ENCODE measurements around the gene ALG9. TPM values are rescaled to one million over a fixed set of nuclear protein-coding genes. Genes with fewer than 3 reads are reported as not detected.
A peak's percentile ranks its signal among the peaks of the same experiment; 100 is the strongest.

ALG9 gene
- total RNA-seq, 4 donors from 2014 or later = 23.6 to 60.2 (median 49.4) TPM

GRCh38 chr11:111836721-111837120, 34.7 kb downstream of the ALG9 start:
- Histone ChIP-seq H3K4me3 (no peak overlapping the region), H3K9me3 (no peaks in the 10 kb centered on the region), H3K27ac (no peak overlapping the region), H3K36me3 (no peaks in the 10 kb centered on the region), H3K27me3 (no peaks in the 10 kb centered on the region), H3K4me1 (peaks cover 0 to 3% of the 10 kb centered on the region in 2 donors)
- TF ChIP-seq, protein P1, sequence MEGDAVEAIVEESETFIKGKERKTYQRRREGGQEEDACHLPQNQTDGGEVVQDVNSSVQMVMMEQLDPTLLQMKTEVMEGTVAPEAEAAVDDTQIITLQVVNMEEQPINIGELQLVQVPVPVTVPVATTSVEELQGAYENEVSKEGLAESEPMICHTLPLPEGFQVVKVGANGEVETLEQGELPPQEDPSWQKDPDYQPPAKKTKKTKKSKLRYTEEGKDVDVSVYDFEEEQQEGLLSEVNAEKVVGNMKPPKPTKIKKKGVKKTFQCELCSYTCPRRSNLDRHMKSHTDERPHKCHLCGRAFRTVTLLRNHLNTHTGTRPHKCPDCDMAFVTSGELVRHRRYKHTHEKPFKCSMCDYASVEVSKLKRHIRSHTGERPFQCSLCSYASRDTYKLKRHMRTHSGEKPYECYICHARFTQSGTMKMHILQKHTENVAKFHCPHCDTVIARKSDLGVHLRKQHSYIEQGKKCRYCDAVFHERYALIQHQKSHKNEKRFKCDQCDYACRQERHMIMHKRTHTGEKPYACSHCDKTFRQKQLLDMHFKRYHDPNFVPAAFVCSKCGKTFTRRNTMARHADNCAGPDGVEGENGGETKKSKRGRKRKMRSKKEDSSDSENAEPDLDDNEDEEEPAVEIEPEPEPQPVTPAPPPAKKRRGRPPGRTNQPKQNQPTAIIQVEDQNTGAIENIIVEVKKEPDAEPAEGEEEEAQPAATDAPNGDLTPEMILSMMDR (IDR thresholded peaks at IDR 0.05) = no peak
- TF ChIP-seq POLR2A (IDR thresholded peaks at IDR 0.05) = no peak
- no peak for DNase-seq
- intact Hi-C loops (cut with DNase I; ENCODE audit: low total_unique reads) = loop anchor here (10.0 kb wide), 2 partner anchors 62 to 262 kb away; no protein-coding TSS in a partner anchor

GRCh38 chr11:111836162-111836561, 35.2 kb downstream of the ALG9 start:
- H3K27ac ChIP-seq = no peak overlapping the region
- no peak overlapping the region for H3K4me3 ChIP-seq
- no peaks in the 10 kb centered on the region for H3K36me3 ChIP-seq
- no peaks in the 10 kb centered on the region for H3K9me3 ChIP-seq
- TF ChIP-seq POLR2A (IDR thresholded peaks at IDR 0.05) = no peak
- TF ChIP-seq, protein P1 (IDR thresholded peaks at IDR 0.05) = no peak
- no peaks in the 10 kb centered on the region for H3K27me3 ChIP-seq
- DNase-seq = no peak
- peaks cover 0 to 3% of the 10 kb centered on the region in 2 donors for H3K4me1 ChIP-seq
- intact Hi-C loops (cut with DNase I; ENCODE audit: low total_unique reads) = loop anchor here (10.0 kb wide), 2 partner anchors 61 to 261 kb away; no protein-coding TSS in a partner anchor

DNA sequence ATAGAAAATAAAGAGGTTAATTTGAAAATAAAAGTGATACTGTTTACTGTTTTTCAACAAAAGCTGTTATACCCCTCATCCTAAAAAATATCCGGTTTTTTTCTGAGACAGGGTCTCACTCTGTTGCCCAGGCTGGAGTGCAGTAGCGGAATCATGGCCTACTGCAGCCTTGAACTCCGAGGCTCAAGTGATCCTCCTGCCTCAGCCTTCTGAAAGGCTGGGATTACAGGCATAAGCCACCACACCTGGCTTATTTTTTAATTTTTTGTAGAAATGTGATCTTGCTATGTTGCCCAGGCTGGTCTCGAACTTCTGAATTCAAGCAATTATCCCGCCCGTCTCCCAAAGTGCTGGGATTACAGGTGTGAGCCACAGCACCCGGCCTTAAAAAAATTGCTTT, 35.7 kb downstream of the ALG9 start:
- no peak overlapping the region for H3K4me3 ChIP-seq
- H3K9me3 ChIP-seq = no peaks in the 10 kb centered on the region
- no peaks in the 10 kb centered on the region for H3K36me3 ChIP-seq
- H3K4me1 ChIP-seq = peaks cover 0 to 3% of the 10 kb centered on the region in 2 donors
- DNase-seq = no peak
- intact Hi-C loops (cut with DNase I; ENCODE audit: low total_unique reads) = loop anchor here (10.0 kb wide), 2 partner anchors 61 to 261 kb away; no protein-coding TSS in a partner anchor
- TF ChIP-seq POLR2A (IDR thresholded peaks at IDR 0.05) = no peak
- TF ChIP-seq, protein P1 (IDR thresholded peaks at IDR 0.05) = no peak
- H3K27ac ChIP-seq = no peak overlapping the region
- no peaks in the 10 kb centered on the region for H3K27me3 ChIP-seq

DNA sequence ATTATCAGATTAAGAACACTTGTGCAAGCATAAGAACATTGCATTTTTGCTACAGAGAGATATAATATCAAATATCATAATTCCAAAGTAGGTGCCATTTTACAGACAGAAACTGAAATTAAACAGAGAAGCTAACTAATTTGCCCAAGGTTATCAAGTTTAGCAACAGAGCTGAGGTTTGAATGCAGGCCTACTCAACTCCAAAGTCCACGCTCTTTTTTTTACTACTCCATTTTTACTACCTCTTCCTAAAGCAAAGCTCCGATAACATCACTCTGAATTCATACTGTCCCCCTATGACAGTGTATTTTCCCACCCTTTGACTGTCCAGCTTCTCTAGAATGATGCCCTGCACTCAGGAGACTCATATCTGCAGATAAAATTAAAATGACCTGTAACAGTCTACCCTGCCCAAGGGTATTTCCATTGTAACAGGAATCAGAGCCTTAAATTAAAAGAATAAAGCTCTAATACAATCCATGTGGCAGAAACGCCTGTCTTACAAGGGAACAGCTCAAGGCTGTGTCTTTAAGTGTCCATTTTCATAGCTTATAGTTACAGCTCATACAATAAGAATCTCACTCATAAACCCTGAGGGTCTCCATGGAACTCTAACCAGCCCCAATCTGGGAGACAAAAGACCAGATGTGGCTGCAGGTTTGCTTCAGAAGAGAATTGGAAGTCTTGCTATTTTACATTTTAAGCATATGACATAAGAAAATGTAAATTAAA, 36.8 kb downstream of the ALG9 start:
- Histone ChIP-seq H3K4me1 (no peaks in the 10 kb centered on the region), H3K27me3 (no peaks in the 10 kb centered on the region), H3K9me3 (no peaks in the 10 kb centered on the region), H3K27ac (no peak overlapping the region), H3K4me3 (no peak overlapping the region), H3K36me3 (no peaks in the 10 kb centered on the region)
- TF ChIP-seq POLR2A (IDR thresholded peaks at IDR 0.05) = no peak
- TF ChIP-seq, protein P1 (IDR thresholded peaks at IDR 0.05) = no peak
- intact Hi-C loops (cut with DNase I; ENCODE audit: low total_unique reads) = loop anchor here (10.0 kb wide), 2 partner anchors 60 to 260 kb away; no protein-coding TSS in a partner anchor
- no peak for DNase-seq

GRCh38 chr11:111833524-111833923, 37.9 kb downstream of the ALG9 start:
- Histone ChIP-seq H3K4me3 (no peak overlapping the region), H3K27me3 (no peaks in the 10 kb centered on the region), H3K4me1 (no peaks in the 10 kb centered on the region), H3K27ac (no peak overlapping the region), H3K9me3 (no peaks in the 10 kb centered on the region), H3K36me3 (no peaks in the 10 kb centered on the region)
- no peak for DNase-seq
- no peak for TF ChIP-seq POLR2A (IDR thresholded peaks at IDR 0.05)
- TF ChIP-seq, protein P1 (IDR thresholded peaks at IDR 0.05) = peak in 1 of 4 experiments; percentile 11
- intact Hi-C loops (cut with DNase I; ENCODE audit: low total_unique reads) = loop anchor here (10.0 kb wide), 2 partner anchors 59 to 259 kb away; no protein-coding TSS in a partner anchor
